Mesenchymal stem cell (in vitro differentiated cells and primary cell): Measurements from ENCODE around the gene SEPTIN11.
A peak's percentile ranks its signal among the peaks of the same experiment; 100 is the strongest.
"Not testable (repeated sequence)": the region's sequence is repeated elsewhere in the genome, so short reads cannot be mapped to it uniquely, and the experiment has no call there.

ENCODE experiments used
- DNase-seq: peaks from one replicate; pipeline ENCODE4 v3.0.0-alpha.2; 2013
- H2AFZ ChIP-seq: one replicate; pipeline ENCODE4 v1.6.1; 2013; ENCODE audit warnings: low read depth, mild to moderate bottlenecking, control low read depth, inconsistent platforms, low read length, moderate library complexity
- H2AK5ac ChIP-seq: 2 replicates; pipeline ENCODE4 v1.6.1; 2013; ENCODE audit warnings: low read length, moderate library complexity, mild to moderate bottlenecking, inconsistent platforms; ENCODE audit not compliant: severe bottlenecking
- H2BK120ac ChIP-seq: one replicate; pipeline ENCODE4 v1.6.1; 2013; ENCODE audit warnings: low read depth, mild to moderate bottlenecking, inconsistent platforms, low read length, moderate library complexity
- H2BK12ac ChIP-seq, 2 experiments: one replicate each; pipeline ENCODE4 v1.6.1; 2013; ENCODE audit warnings: inconsistent platforms in 2 of 2, low read length in 2 of 2, mild to moderate bottlenecking in 2 of 2, moderate library complexity in 2 of 2, control low read depth in 1 of 2
- H2BK15ac ChIP-seq: one replicate; pipeline ENCODE4 v1.6.1; 2013; ENCODE audit warnings: mild to moderate bottlenecking, low read depth, inconsistent platforms; ENCODE audit not compliant: poor library complexity, severe bottlenecking
- H2BK5ac ChIP-seq: 2 replicates; pipeline ENCODE4 v1.6.1; 2013; ENCODE audit warnings: low read depth, mild to moderate bottlenecking, low read length, control low read depth, inconsistent platforms; ENCODE audit not compliant: poor library complexity, severe bottlenecking
- H3K14ac ChIP-seq, 2 experiments: one replicate each; pipeline ENCODE4 v1.6.1; 2013; ENCODE audit warnings: inconsistent platforms in 2 of 2, low read length in 2 of 2, control low read depth in 1 of 2, mild to moderate bottlenecking in 1 of 2, moderate library complexity in 1 of 2
- H3K18ac ChIP-seq, 2 experiments: one replicate each; pipeline ENCODE4 v1.6.1; 2013; ENCODE audit warnings: inconsistent platforms in 2 of 2, low read length in 2 of 2, control low read depth in 1 of 2, low read depth in 1 of 2, mild to moderate bottlenecking in 1 of 2
- H3K23ac ChIP-seq, 2 experiments: one replicate each; pipeline ENCODE4 v1.6.1; 2013; ENCODE audit warnings: inconsistent platforms in 2 of 2, low read length in 2 of 2, mild to moderate bottlenecking in 2 of 2, moderate library complexity in 2 of 2, control low read depth in 1 of 2
- H3K27ac ChIP-seq: 2 replicates; pipeline ENCODE4 v1.5.1; 2013; ENCODE audit warnings: mild to moderate bottlenecking, moderate library complexity, low read length, control low read depth, inconsistent platforms; ENCODE audit not compliant: poor library complexity, severe bottlenecking
- H3K27me3 ChIP-seq, 2 experiments: 2 replicates each; pipeline versions ENCODE4 v1.6.1 to v1.7.0; 2013; ENCODE audit warnings: low read length in 2 of 2, mild to moderate bottlenecking in 2 of 2, moderate library complexity in 2 of 2, control low read depth in 1 of 2, inconsistent platforms in 1 of 2; ENCODE audit not compliant: control insufficient read depth in 1 of 2, insufficient read depth in 1 of 2
- H3K36me3 ChIP-seq, 2 experiments: 2 replicates each; pipeline versions ENCODE4 v1.6.1 to v1.7.0; 2013; ENCODE audit warnings: low read length in 2 of 2, control low read depth in 1 of 2, inconsistent platforms in 1 of 2, low read depth in 1 of 2, mild to moderate bottlenecking in 1 of 2; ENCODE audit not compliant: insufficient read depth in 2 of 2, control insufficient read depth in 1 of 2
- H3K4ac ChIP-seq, 2 experiments: one replicate each; pipeline ENCODE4 v1.6.1; 2013; ENCODE audit warnings: inconsistent platforms in 2 of 2, low read length in 2 of 2, mild to moderate bottlenecking in 2 of 2, moderate library complexity in 2 of 2, control low read depth in 1 of 2, low read depth in 1 of 2
- H3K4me1 ChIP-seq: 2 replicates; pipeline ENCODE4 v1.6.1; 2013; ENCODE audit warnings: low read depth, low read length, control low read depth; ENCODE audit not compliant: control insufficient read depth, insufficient read depth
- H3K4me2 ChIP-seq: 2 replicates; pipeline ENCODE4 v1.6.1; 2013; ENCODE audit warnings: low read length, mild to moderate bottlenecking, inconsistent platforms; ENCODE audit not compliant: poor library complexity, severe bottlenecking
- H3K4me3 ChIP-seq, 2 experiments: 2 replicates each; pipeline versions ENCODE4 v1.5.1 to v1.7.0; 2013; ENCODE audit warnings: low read length in 2 of 2, mild to moderate bottlenecking in 2 of 2, control low read depth in 1 of 2, low read depth in 1 of 2; ENCODE audit not compliant: insufficient read depth in 1 of 2
- H3K79me1 ChIP-seq: replicated peaks from 2 replicates; pipeline ENCODE4 v1.6.1; 2013; ENCODE audit warnings: mild to moderate bottlenecking, control low read depth, low read length, inconsistent platforms; ENCODE audit not compliant: poor library complexity, severe bottlenecking
- H3K9ac ChIP-seq: 2 replicates; pipeline ENCODE4 v1.7.0; 2013; ENCODE audit warnings: mild to moderate bottlenecking, low read length, moderate library complexity
- H3K9me3 ChIP-seq: 2 replicates; pipeline ENCODE4 v1.7.0; 2013; ENCODE audit warnings: mild to moderate bottlenecking, low read length; ENCODE audit not compliant: control insufficient read depth
- H4K8ac ChIP-seq: one replicate; pipeline ENCODE4 v1.6.1; 2013; ENCODE audit warnings: inconsistent platforms, mild to moderate bottlenecking, low read length, moderate library complexity
- H4K91ac ChIP-seq: one replicate; pipeline ENCODE4 v1.6.1; 2013; ENCODE audit warnings: mild to moderate bottlenecking, low read length, inconsistent platforms
- WGBS: methylation state at CpG from one replicate; pipeline ENCODE4 v1.1.7; 2013; ENCODE audit warnings: mixed read lengths; 5-methylcytosine and 5-hydroxymethylcytosine counted together

The SEPTIN11 gene

GRCh38 chr4:76963131-76963750 is 13.7 kb downstream of the SEPTIN11 start:
- H3K36me3 ChIP-seq: peaks cover 3 to 5% of the 10 kb centered on the region in 2 experiments
- H2BK12ac ChIP-seq: no peak overlapping the region
- no peak overlapping the region for H3K23ac ChIP-seq
- H3K4me1 ChIP-seq: peaks cover 3% of the 10 kb centered on the region
- no peak overlapping the region for H2BK120ac ChIP-seq
- no peaks in the 10 kb centered on the region for H3K27me3 ChIP-seq
- peak overlapping the region; percentile 35 for H3K27ac ChIP-seq
- H2AFZ ChIP-seq: no peak overlapping the region
- H4K91ac ChIP-seq: no peak overlapping the region
- no peak overlapping the region for H2AK5ac ChIP-seq
- WGBS: 71% methylated on average over 1 of the region's 4 CpGs
- no peak overlapping the region for H2BK5ac ChIP-seq
- H3K9ac ChIP-seq: no peak overlapping the region
- no peak overlapping the region for H4K8ac ChIP-seq
- H3K18ac ChIP-seq: no peak overlapping the region
- H3K79me1 ChIP-seq: no peaks in the 10 kb centered on the region
- no peak overlapping the region for H2BK15ac ChIP-seq
- H3K9me3 ChIP-seq: no peaks in the 10 kb centered on the region
- H3K4ac ChIP-seq: no peak overlapping the region
- DNase-seq: no peak
- H3K14ac ChIP-seq: no peak overlapping the region
- no peak overlapping the region for H3K4me3 ChIP-seq
- H3K4me2 ChIP-seq: no peak overlapping the region

GRCh38 chr4:76963927-76964326 is 14.4 kb downstream of the SEPTIN11 start:
- not testable (repeated sequence) for H3K23ac ChIP-seq, H2BK12ac ChIP-seq, H2BK5ac ChIP-seq, H3K4me2 ChIP-seq, H4K91ac ChIP-seq, H3K4me3 ChIP-seq, H3K9ac ChIP-seq, H3K27me3 ChIP-seq, H3K18ac ChIP-seq, H2BK120ac ChIP-seq, H3K27ac ChIP-seq, DNase-seq, H3K79me1 ChIP-seq, H4K8ac ChIP-seq, H3K9me3 ChIP-seq, H3K36me3 ChIP-seq, H2AFZ ChIP-seq, H3K14ac ChIP-seq, H2BK15ac ChIP-seq, H3K4ac ChIP-seq, H2AK5ac ChIP-seq, H3K4me1 ChIP-seq
- 98% methylated on average over 1 of the region's 1 CpG for WGBS

GRCh38 chr4:76964769-76965168 is 15.2 kb downstream of the SEPTIN11 start:
- Histone ChIP-seq H2BK12ac (no peak overlapping the region), H4K8ac (no peak overlapping the region), H3K27ac (no peak overlapping the region), H2BK5ac (no peak overlapping the region), H3K4me3 (no peak overlapping the region), H3K4me2 (no peak overlapping the region), H2AFZ (no peak overlapping the region), H3K27me3 (no peaks in the 10 kb centered on the region), H4K91ac (no peak overlapping the region), H3K4ac (no peak overlapping the region), H3K23ac (no peak overlapping the region), H2AK5ac (no peak overlapping the region), H3K79me1 (no peaks in the 10 kb centered on the region), H3K14ac (no peak overlapping the region), H2BK120ac (no peak overlapping the region), H3K9ac (no peak overlapping the region), H2BK15ac (no peak overlapping the region), H3K4me1 (peaks cover 3% of the 10 kb centered on the region), H3K9me3 (no peaks in the 10 kb centered on the region), H3K36me3 (peaks cover 3 to 5% of the 10 kb centered on the region in 2 experiments), H3K18ac (no peak overlapping the region)
- no peak for DNase-seq
- WGBS: 40% methylated on average over 1 of the region's 1 CpG

GRCh38 chr4:76965866-76966579 is 16.5 kb downstream of the SEPTIN11 start:
- H3K14ac ChIP-seq: no peak overlapping the region
- H3K9ac ChIP-seq: no peak overlapping the region
- peaks cover 3 to 5% of the 10 kb centered on the region in 2 experiments for H3K36me3 ChIP-seq
- no peak overlapping the region for H3K4me3 ChIP-seq
- H3K27ac ChIP-seq: no peak overlapping the region
- H2BK5ac ChIP-seq: no peak overlapping the region
- H3K79me1 ChIP-seq: no peaks in the 10 kb centered on the region
- peaks cover 3% of the 10 kb centered on the region for H3K4me1 ChIP-seq
- H3K4ac ChIP-seq: no peak overlapping the region
- H4K8ac ChIP-seq: no peak overlapping the region
- H2BK15ac ChIP-seq: no peak overlapping the region
- no peak overlapping the region for H3K4me2 ChIP-seq
- H2BK120ac ChIP-seq: no peak overlapping the region
- H3K23ac ChIP-seq: no peak overlapping the region
- no peak for DNase-seq
- no peak overlapping the region for H2BK12ac ChIP-seq
- H3K27me3 ChIP-seq: no peaks in the 10 kb centered on the region
- no peak overlapping the region for H4K91ac ChIP-seq
- no peak overlapping the region for H3K18ac ChIP-seq
- 100% methylated on average over 1 of the region's 2 CpGs for WGBS
- H3K9me3 ChIP-seq: no peaks in the 10 kb centered on the region
- no peak overlapping the region for H2AFZ ChIP-seq
- no peak overlapping the region for H2AK5ac ChIP-seq
